Measurements from ENCODE around the gene CREB5. TPM values are rescaled to one million over a fixed set of nuclear protein-coding genes. Genes with fewer than 3 reads are reported as not detected.

Gene CREB5
- total and polyA plus RNA-seq, 2 of the 13 experiments (the other 11 are each of a cell fraction or from before 2014, with no cell fraction given), result 0.38 to 0.71 TPM

DNA sequence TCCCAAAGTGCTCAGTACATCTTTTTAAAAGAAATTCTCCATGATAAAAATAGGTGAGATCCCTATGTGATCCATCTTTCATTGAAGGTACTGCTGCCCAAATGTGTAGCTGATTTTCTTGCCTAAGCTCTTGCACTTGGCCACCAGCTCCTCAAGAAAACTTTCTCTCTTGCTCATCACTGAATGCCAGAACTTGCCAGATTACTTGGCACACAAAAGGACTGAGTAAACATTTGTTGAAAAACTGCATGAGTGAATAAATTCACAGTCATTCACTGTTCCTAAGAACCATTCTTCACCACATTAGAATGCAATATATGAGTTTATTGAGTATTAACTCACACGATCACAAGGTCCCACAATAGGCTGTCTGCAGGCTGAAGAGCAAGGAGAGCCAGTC, 445.9 kb downstream of the CREB5 start:
- H3K27me3 ChIP-seq (ENCODE audit: control insufficient read depth in 1 of 2, insufficient read depth in 2 of 2, low read length in 2 of 2), result peaks cover 1 to 9% of the 10 kb centered on the region in 2 experiments; a peak in 4 of 5 replicates
- no peak overlapping the region for H2AFZ ChIP-seq (ENCODE audit: low read length)
- H3K79me2 ChIP-seq (ENCODE audit: insufficient read depth, low read length), result no peaks in the 10 kb centered on the region
- ChIA-PET POLR2A (no interaction called here), CTCF (ENCODE audit: low intra/inter-chr PET ratio, low total read pairs) (no interaction called here)
- no peak for TF ChIP-seq AHR (CRISPR knock-in tag; IDR thresholded peaks at IDR 0.05)
- TF ChIP-seq KDM5A (IDR thresholded peaks at IDR 0.05; ENCODE audit: borderline replicate concordance, low read length), result no peak
- no peak for TF ChIP-seq SMAD1 (CRISPR knock-in tag; IDR thresholded peaks at IDR 0.05; ENCODE audit: borderline replicate concordance, low read depth)
- TF ChIP-seq, protein P1, sequence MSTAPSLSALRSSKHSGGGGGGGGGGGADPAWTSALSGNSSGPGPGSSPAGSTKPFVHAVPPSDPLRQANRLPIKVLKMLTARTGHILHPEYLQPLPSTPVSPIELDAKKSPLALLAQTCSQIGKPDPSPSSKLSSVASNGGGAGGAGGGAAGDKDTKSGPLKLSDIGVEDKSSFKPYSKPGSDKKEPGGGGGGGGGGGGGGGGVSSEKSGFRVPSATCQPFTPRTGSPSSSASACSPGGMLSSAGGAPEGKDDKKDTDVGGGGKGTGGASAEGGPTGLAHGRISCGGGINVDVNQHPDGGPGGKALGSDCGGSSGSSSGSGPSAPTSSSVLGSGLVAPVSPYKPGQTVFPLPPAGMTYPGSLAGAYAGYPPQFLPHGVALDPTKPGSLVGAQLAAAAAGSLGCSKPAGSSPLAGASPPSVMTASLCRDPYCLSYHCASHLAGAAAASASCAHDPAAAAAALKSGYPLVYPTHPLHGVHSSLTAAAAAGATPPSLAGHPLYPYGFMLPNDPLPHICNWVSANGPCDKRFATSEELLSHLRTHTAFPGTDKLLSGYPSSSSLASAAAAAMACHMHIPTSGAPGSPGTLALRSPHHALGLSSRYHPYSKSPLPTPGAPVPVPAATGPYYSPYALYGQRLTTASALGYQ (CRISPR knock-in tag; IDR thresholded peaks at IDR 0.05), result no peak
- TF ChIP-seq, protein P2, sequence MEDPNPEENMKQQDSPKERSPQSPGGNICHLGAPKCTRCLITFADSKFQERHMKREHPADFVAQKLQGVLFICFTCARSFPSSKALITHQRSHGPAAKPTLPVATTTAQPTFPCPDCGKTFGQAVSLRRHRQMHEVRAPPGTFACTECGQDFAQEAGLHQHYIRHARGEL (CRISPR knock-in tag; IDR thresholded peaks at IDR 0.05), result no peak
- TF ChIP-seq NR2F6 (IDR thresholded peaks at IDR 0.05), result no peak
- no peak for TF ChIP-seq NR2F6 (CRISPR knock-in tag; IDR thresholded peaks at IDR 0.05)
- no peak for TF ChIP-seq U2AF1 (optimal IDR thresholded peaks at IDR 0.05; ENCODE audit: low read depth, low read length)
- TF ChIP-seq, protein P3, sequence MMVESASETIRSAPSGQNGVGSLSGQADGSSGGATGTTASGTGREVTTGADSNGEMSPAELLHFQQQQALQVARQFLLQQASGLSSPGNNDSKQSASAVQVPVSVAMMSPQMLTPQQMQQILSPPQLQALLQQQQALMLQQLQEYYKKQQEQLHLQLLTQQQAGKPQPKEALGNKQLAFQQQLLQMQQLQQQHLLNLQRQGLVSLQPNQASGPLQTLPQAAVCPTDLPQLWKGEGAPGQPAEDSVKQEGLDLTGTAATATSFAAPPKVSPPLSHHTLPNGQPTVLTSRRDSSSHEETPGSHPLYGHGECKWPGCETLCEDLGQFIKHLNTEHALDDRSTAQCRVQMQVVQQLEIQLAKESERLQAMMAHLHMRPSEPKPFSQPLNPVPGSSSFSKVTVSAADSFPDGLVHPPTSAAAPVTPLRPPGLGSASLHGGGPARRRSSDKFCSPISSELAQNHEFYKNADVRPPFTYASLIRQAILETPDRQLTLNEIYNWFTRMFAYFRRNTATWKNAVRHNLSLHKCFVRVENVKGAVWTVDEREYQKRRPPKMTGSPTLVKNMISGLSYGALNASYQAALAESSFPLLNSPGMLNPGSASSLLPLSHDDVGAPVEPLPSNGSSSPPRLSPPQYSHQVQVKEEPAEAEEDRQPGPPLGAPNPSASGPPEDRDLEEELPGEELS (CRISPR knock-in tag; IDR thresholded peaks at IDR 0.05), result no peak
- no peak for TF ChIP-seq GPN1 (CRISPR knock-in tag; IDR thresholded peaks at IDR 0.05; ENCODE audit: borderline replicate concordance)
- no peak for TF ChIP-seq MYNN (CRISPR knock-in tag; IDR thresholded peaks at IDR 0.05; ENCODE audit: low read depth)
- no peak for TF ChIP-seq ZNF274 (CRISPR knock-in tag; IDR thresholded peaks at IDR 0.05)
- BruUV-seq (replicated peaks), result no TSS peak
- H3K27ac ChIP-seq (ENCODE audit: extremely low read length, insufficient read depth, low read length), result no peak overlapping the region
- H3K9me3 ChIP-seq (ENCODE audit: low read length), result no peaks in the 10 kb centered on the region
- no peak overlapping the region for H3K4me2 ChIP-seq (ENCODE audit: low read depth, low read length)
- 24% methylated on average over 1 of the region's 1 CpG for WGBS (ENCODE audit: low lambda C conversion rate)
- in situ Hi-C loops (cut with HindIII; ENCODE audit: extremely low pct_ligation_motif_present, low pct_unique_long_range_greater_than_20kb) (loop anchor here (10.0 kb wide), 1 partner anchor 243 kb away; no protein-coding TSS in a partner anchor), intact Hi-C loops (cut with micrococcal nuclease; ENCODE audit: unreplicated experiment) (no loop called here)
- no peak overlapping the region for H3K4me3 ChIP-seq (replicated peaks in 1 of 3; ENCODE audit: insufficient read depth in 1 of 3, low read depth in 2 of 3, low read length in 3 of 3)
- H3K4me1 ChIP-seq (ENCODE audit: insufficient read depth, low read length), result peaks cover 34% of the 10 kb centered on the region; the same call in 1 of the 2 replicates
- no peaks in the 10 kb centered on the region for H4K20me1 ChIP-seq (ENCODE audit: insufficient read depth, low read length)
- FAIRE-seq (no peak), DNase-seq (ENCODE audit: low spot score) (no peak), ATAC-seq (no peak)
- H3K9ac ChIP-seq (ENCODE audit: insufficient read depth, low read depth, low read length), result no peak overlapping the region
- no peaks in the 10 kb centered on the region for H3K36me3 ChIP-seq (replicated peaks in 1 of 2; ENCODE audit: control insufficient read depth in 1 of 2, insufficient read depth in 2 of 2, low read length in 2 of 2)
